T-helper 2 cell (primary cell): ENCODE data around the gene ID4.
"Not testable (repeated sequence)": the region's sequence is repeated elsewhere in the genome, so short reads cannot be mapped to it uniquely, and the experiment has no call there.

ENCODE experiments used
- DNase-seq, 5 experiments: peaks; one replicate each; pipeline versions ENCODE4 v3.0.0 to v3.0.0-alpha.2; 2012 to 2022

The ID4 gene

GRCh38 chr6:19833947-19834346 is 3.2 kb upstream of the ID4 start:
- DNase-seq: no peak

- no peak for DNase-seq
These were observed 2.3 kb upstream of the ID4 start for GRCh38 chr6:19834858-19835257.

- no peak for DNase-seq
These were observed 1.6 kb upstream of the ID4 start for GRCh38 chr6:19835605-19836004.

- DNase-seq: no peak
These were observed 606 bp downstream of the ID4 start for GRCh38 chr6:19837511-19838441.

- no peak for DNase-seq
These were observed 1.5 kb downstream of the ID4 start for GRCh38 chr6:19838442-19839236.

- DNase-seq: no peak
These were observed 2.0 kb downstream of the ID4 start for GRCh38 chr6:19839237-19839546.

- no peak for DNase-seq
These were observed 2.6 kb downstream of the ID4 start for GRCh38 chr6:19839788-19840187.

GRCh38 chr6:19841181-19841580 is 4.0 kb downstream of the ID4 start:
- DNase-seq: no peak

- no peak for DNase-seq
These were observed 5.0 kb downstream of the ID4 start for GRCh38 chr6:19842030-19842615.

- DNase-seq: no peak
These were observed 7.5 kb downstream of the ID4 start for GRCh38 chr6:19844689-19845088.

GRCh38 chr6:19845266-19846041 is 8.3 kb downstream of the ID4 start:
- DNase-seq: no peak

- no peak for DNase-seq
These were observed 11.4 kb downstream of the ID4 start for GRCh38 chr6:19848465-19849029.

GRCh38 chr6:19849196-19849595 is 12.0 kb downstream of the ID4 start:
- DNase-seq: no peak

GRCh38 chr6:19849755-19850154 is 12.6 kb downstream of the ID4 start:
- DNase-seq: no peak

GRCh38 chr6:19851241-19852089 is 14.3 kb downstream of the ID4 start:
- no peak for DNase-seq

- no peak for DNase-seq
These were observed 14.9 kb downstream of the ID4 start for GRCh38 chr6:19852090-19852457.

- DNase-seq: no peak
These were observed 15.8 kb downstream of the ID4 start for GRCh38 chr6:19852927-19853326.

- not testable (repeated sequence) for DNase-seq
These were observed 17.3 kb downstream of the ID4 start for GRCh38 chr6:19854421-19855015.

- DNase-seq: no peak
These were observed 18.4 kb downstream of the ID4 start for GRCh38 chr6:19855536-19855935.

GRCh38 chr6:19857139-19857538 is 20.0 kb downstream of the ID4 start:
- no peak for DNase-seq

- DNase-seq: no peak
These were observed 20.5 kb downstream of the ID4 start for GRCh38 chr6:19857703-19858102.
